Endothelial cell (in vitro differentiated cells): ENCODE data around the gene COL26A1. TPM values are rescaled to one million over a fixed set of nuclear protein-coding genes. Genes with fewer than 3 reads are reported as not detected.
A peak's percentile ranks its signal among the peaks of the same experiment; 100 is the strongest.

ENCODE experiments used
- DNase-seq: peaks from one replicate; pipeline ENCODE4 v3.0.0; 2021; ENCODE audit warnings: low spot score
- H3K27ac Mint-ChIP-seq: one replicate; pipeline ENCODE4 v1.8.0; 2021; ENCODE audit warnings: mixed read lengths, inconsistent platforms; ENCODE audit not compliant: unreplicated experiment
- H3K27me3 Mint-ChIP-seq: one replicate; pipeline ENCODE4 v1.8.0; 2021; ENCODE audit warnings: mild to moderate bottlenecking, moderate library complexity, mixed read lengths, inconsistent platforms; ENCODE audit not compliant: unreplicated experiment
- H3K36me3 Mint-ChIP-seq: one replicate; pipeline ENCODE4 v1.8.0; 2021; ENCODE audit warnings: mild to moderate bottlenecking, low read depth, mixed read lengths, inconsistent platforms; ENCODE audit not compliant: unreplicated experiment
- H3K4me1 Mint-ChIP-seq: one replicate; pipeline ENCODE4 v1.8.0; 2021; ENCODE audit warnings: mild to moderate bottlenecking, mixed read lengths, inconsistent platforms; ENCODE audit not compliant: unreplicated experiment
- H3K4me3 Mint-ChIP-seq: one replicate; pipeline ENCODE4 v1.8.0; 2021; ENCODE audit warnings: mild to moderate bottlenecking, mixed read lengths, inconsistent platforms; ENCODE audit not compliant: unreplicated experiment
- H3K9me3 Mint-ChIP-seq: one replicate; pipeline ENCODE4 v1.8.0; 2021; ENCODE audit warnings: mixed read lengths, inconsistent platforms; ENCODE audit not compliant: unreplicated experiment
- CTCF ChIP-seq: fragments of 200-600 bp; sonication (generic); IDR thresholded peaks from one replicate; pipeline ENCODE4 v1.5.0; 2021; ENCODE audit warnings: antibody characterized with exemption; ENCODE audit not compliant: unreplicated experiment
- total RNA-seq: library from RNA; stranded (reverse); fragmentation: NEBNext Ultra II Directional; extraction: Animal tissue kit (Norgen Biotek cat#: 25700); gene quantifications from one replicate; pipeline ENCODE4 v1.2.1, GENCODE V29; 2021; ENCODE audit not compliant: unreplicated experiment

COL26A1 gene
- total RNA-seq, 1 donor from 2014 or later: 6.1 TPM

- Mint-ChIP-seq H3K27ac (no peak overlapping the region), H3K4me1 (peaks cover 12% of the 10 kb centered on the region), H3K4me3 (no peak overlapping the region), H3K9me3 (no peaks in the 10 kb centered on the region), H3K27me3 (peaks cover 9% of the 10 kb centered on the region), H3K36me3 (no peaks in the 10 kb centered on the region)
- DNase-seq: no peak
- TF ChIP-seq CTCF: no peak
Measured at GRCh38 chr7:101506531-101506930, 143.9 kb downstream of the COL26A1 start.

GRCh38 chr7:101507327-101507726 is 144.7 kb downstream of the COL26A1 start:
- Mint-ChIP-seq H3K4me1 (peaks cover 12% of the 10 kb centered on the region), H3K27ac (no peak overlapping the region), H3K4me3 (no peak overlapping the region), H3K9me3 (no peaks in the 10 kb centered on the region), H3K27me3 (peaks cover 9% of the 10 kb centered on the region), H3K36me3 (no peaks in the 10 kb centered on the region)
- DNase-seq: no peak
- no peak for TF ChIP-seq CTCF

GRCh38 chr7:101507791-101508252 is 145.1 kb downstream of the COL26A1 start:
- H3K9me3 Mint-ChIP-seq: no peaks in the 10 kb centered on the region
- no peak overlapping the region for H3K4me3 Mint-ChIP-seq
- H3K36me3 Mint-ChIP-seq: no peaks in the 10 kb centered on the region
- DNase-seq: peak; percentile 80
- peaks cover 9% of the 10 kb centered on the region for H3K27me3 Mint-ChIP-seq
- no peak overlapping the region for H3K27ac Mint-ChIP-seq
- peaks cover 12% of the 10 kb centered on the region for H3K4me1 Mint-ChIP-seq
- peak; percentile 91 for TF ChIP-seq CTCF

GRCh38 chr7:101510297-101510696 is 147.6 kb downstream of the COL26A1 start:
- Mint-ChIP-seq H3K4me3 (no peak overlapping the region), H3K9me3 (no peaks in the 10 kb centered on the region)

GRCh38 chr7:101511965-101512364 is 149.3 kb downstream of the COL26A1 start:
- Mint-ChIP-seq H3K9me3 (no peaks in the 10 kb centered on the region), H3K27ac (no peak overlapping the region), H3K27me3 (peaks cover under 1% of the 10 kb centered on the region), H3K36me3 (no peaks in the 10 kb centered on the region), H3K4me3 (no peak overlapping the region), H3K4me1 (peaks cover 3% of the 10 kb centered on the region)
- no peak for TF ChIP-seq CTCF
- DNase-seq: no peak

More at GRCh38 chr7:101510297-101510696, 147.6 kb downstream of the COL26A1 start:
- DNase-seq: no peak
- Mint-ChIP-seq H3K27me3 (peaks cover 4% of the 10 kb centered on the region), H3K36me3 (no peaks in the 10 kb centered on the region), H3K4me1 (peaks cover 3% of the 10 kb centered on the region), H3K27ac (no peak overlapping the region)
- no peak for TF ChIP-seq CTCF
